HG03354 (cell line): ENCODE results near the gene EEFSEC.

ENCODE experiments used
- ATAC-seq: cut with Tn5 transposase; IDR thresholded peaks from one replicate; pipeline ENCODE4 v1.9.1; 2021; ENCODE audit warnings: mild to moderate bottlenecking; ENCODE audit not compliant: unreplicated experiment, poor library complexity, severe bottlenecking

The EEFSEC gene

DNA sequence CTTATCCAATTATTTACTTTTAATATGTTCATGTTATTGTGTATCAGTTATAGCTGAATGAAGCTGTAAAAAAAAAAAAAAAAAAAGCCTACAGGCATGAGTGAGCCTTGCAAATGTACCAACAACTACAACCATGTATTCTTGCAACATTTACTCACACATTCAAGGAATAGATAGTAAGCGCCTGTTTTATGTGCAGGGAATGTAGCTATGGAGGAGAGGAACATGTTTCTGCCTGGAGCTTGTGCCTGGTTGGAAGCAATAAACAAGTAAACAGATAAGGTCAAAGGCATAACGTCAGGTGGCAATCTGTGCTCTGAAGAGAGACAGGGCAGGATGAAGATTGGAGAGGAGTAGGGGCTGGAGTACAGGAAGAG lies 202.2 kb downstream of the EEFSEC start:
- no peak for ATAC-seq

DNA sequence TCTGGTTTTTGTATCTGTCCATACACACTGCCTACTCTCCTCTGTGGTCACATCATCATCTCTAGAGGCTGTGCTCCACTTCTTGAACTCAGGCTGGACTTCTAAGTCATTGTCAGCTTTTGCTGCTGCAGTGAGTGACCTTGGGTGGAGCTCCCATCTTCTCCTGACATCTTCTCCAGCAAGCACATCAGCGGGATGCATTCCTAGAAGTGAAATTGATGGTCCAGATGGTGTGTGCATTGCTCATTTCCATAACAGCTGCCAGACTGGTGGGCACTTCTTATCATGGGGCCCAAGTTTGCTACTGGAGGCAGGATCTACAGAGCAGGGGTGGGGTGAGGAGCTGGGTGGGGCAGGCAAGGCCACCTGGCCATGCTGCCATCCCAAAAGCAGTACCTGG lies 203.5 kb downstream of the EEFSEC start:
- ATAC-seq, result no peak

- ATAC-seq, result no peak
Measured at GRCh38 chr3:128357538-128357937, 204.3 kb downstream of the EEFSEC start.

DNA sequence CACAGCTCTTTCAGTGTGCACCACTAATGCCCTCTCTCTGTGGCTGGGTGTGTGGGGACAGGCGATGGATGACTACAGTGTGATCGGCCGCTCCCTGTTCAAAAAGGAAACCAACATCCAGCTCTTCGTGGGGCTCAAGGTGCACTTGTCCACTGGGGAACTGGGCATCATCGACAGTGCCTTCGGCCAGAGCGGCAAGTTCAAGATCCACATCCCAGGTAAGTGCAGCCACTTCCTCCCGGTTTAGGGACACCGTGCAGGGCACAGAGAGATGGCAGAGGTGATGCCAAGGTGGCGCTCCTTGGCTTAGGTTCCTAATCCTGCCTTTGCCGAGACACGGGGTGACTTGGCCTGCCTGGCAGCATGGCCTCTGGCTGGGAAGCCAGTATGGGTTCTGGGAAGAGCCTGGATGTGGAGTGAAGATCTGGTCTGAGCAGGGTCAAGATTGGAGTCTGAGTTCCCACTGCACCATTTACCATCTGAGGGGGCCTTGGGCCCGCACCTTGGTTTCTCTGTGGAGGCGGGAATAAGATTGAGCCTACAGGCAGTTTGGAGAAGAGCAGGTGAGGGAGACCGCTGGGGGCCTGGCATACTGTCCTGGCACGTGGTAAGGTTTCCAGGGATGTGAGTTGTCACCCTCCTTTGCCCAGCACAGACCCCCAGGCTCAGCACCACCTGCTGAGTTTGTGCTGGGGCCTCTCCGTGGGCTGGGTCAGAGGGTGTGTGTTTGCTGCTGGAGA lies 205.0 kb downstream of the EEFSEC start:
- ATAC-seq, result no peak

DNA sequence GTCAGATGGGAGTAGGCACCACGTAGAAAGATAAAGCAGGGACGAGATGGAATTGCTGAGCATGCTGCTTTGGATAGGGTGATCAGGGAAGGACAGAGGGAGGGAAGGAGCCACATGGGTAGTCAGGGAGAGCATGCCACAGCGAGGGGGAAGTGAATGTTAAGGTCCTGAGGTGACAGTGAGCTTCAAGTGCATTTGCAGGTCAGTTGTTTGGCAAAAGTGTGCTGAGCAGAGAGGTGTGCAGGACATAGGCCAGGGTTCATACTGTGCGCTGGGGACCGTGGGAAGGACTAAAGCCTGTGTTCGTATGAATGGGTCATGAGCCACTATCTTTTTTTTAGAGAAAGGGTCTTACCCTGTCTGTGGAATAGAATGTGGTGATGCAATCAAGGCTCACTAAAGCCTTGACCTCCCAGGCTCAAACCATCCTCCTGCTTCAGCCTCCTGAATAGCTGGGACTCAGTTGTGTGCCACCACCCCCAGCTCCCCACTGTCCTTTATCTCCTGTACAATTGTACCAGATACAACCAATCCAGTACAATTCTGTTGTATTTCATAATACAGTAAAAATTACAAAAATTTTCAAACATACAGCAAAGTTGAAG lies 205.9 kb downstream of the EEFSEC start:
- no peak for ATAC-seq

- ATAC-seq, result no peak
Measured at GRCh38 chr3:128359846-128360642, 206.8 kb downstream of the EEFSEC start.

GRCh38 chr3:128360705-128361271 lies 207.5 kb downstream of the EEFSEC start:
- no peak for ATAC-seq

GRCh38 chr3:128362026-128362965 lies 209.0 kb downstream of the EEFSEC start:
- ATAC-seq, result no peak

- no peak for ATAC-seq
Measured at GRCh38 chr3:128364291-128364690, 211.0 kb downstream of the EEFSEC start.

DNA sequence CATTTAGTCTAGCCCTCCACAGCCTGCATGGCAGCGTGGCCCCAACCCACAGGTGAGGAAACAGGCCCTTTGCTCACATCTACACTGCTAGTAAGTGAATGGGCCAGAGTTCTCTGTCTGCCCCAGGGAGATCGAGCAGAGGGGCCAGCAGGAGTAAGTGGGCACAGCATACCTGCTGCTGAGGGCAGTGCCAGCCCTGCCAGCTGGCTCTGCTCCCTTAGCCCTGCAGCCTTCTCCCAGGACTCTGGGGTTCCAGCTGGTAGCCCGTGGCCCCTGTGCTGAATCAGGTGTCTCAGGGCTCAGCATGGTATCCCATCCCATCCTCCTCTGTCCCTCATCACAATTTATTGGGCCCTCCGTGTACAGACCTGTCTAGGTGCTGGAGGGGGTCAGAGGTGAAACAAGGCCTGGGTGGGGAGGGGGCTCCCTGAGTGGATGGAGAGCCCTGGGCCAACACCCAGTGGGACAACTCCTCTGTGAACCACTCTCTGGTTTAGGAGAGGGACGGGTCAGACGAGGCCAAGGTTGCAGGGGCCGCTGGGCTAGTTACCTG lies 211.6 kb downstream of the EEFSEC start:
- no peak for ATAC-seq

DNA sequence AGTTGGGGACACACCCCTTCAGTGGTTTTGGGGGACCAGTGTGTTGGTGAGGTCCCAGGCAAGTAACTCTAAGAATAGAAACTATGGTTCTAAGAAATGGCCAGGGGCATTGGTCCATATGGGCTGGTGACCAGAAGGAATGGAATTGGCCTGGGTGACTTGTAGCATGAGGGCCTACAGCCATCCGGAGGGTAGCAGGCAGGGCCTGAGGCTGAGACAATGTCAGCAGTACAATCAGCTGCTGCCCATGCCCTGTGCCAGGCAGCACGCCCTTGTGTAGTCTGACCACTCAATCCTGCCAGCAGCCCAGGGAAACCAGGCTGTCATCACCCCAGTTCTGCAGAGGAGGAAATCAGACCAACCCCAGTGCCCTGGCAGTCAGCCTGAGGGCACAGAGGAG lies 212.9 kb downstream of the EEFSEC start:
- no peak for ATAC-seq

DNA sequence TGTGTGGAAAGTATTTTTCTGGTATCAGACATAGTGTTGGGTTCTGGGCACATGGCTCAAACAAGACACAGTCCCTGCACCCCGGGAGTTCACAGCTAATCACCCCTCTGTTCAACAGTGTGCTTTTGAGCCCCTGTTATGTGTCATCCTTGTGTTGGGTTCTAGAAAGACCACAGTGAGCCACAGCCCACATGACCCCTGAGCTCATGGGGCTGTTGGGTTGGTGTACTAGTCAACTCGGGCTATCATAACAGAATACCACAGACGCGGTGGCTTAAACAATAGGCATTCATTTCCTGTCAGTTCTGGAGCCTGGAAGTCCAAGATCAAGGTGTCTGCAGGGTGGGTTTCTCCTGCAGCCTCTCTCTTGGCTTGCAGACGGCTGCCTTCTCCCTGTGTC lies 213.4 kb downstream of the EEFSEC start:
- no peak for ATAC-seq

GRCh38 chr3:128367221-128367620 lies 213.9 kb downstream of the EEFSEC start:
- ATAC-seq, result no peak

GRCh38 chr3:128367761-128368160 lies 214.5 kb downstream of the EEFSEC start:
- ATAC-seq, result no peak

GRCh38 chr3:128368626-128369025 lies 215.3 kb downstream of the EEFSEC start:
- no peak for ATAC-seq

DNA sequence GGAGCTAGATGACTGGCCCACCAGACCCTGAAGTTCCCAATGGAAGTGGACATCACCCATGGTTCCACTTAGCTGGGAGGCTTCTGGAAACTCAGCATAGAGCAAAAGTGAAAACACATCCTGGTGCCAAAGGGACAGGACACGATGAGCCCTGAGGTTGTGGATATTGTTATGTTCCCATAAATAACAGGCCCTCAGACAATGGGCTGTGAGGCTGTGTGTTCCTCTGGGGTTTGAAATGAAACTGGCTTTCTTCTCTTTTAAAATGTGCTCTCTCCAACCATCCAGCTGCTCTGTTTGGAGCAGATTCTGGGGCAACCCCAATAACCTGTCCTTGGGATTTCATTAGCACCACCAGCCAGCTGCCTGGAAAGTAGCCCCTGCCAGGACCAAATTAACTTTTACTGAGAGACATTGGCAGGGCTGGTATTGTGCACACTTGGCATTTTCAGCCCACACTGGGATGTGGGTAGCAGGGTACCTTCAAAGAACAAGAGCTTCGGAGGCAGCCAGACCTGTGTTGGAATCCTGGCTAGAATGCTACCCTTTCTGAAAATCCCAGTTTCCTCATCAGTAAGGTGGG lies 215.9 kb downstream of the EEFSEC start:
- no peak for ATAC-seq

GRCh38 chr3:128369881-128370642 lies 216.8 kb downstream of the EEFSEC start:
- ATAC-seq, result peak; percentile 52

DNA sequence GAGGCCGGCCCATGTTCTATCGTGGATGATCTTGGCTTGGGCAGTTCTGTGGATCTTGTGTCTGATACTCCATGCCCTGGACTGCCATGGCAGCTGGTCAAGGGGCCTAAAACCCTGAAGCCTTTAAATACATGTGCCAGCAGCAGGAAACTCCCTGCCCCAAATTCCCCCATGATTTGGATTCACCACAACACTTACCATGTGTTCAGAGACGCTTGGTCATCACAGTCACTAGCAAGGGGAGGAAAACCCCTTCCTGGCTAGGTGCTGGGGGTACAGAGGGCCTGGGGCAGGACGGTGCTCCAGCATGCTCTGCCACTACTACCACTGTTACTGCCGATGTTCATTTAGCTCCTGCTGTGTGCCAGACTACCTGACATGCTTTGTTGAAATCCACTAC lies 219.0 kb downstream of the EEFSEC start:
- ATAC-seq, result peak; percentile 38
